ENCODE results near the gene SMARCAL1.

DNA sequence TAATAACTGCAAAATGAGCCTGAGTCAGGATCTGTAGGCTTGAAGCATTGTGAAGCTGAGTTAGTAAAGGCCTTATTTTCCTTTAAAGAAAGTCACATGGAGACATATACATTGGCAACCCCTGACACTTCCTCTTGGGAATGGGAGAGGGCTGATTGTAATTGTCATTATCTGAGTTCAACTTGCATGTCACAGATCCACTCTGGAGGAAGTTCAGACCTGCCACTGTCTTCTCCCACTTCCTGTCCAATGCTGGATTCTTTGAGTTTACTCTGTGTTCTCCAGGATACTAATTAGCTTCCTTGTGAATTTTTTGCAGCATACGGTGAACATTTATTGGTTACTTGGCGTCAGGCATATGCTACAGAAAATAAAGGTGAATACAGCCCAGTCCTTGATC is 34.1 kb downstream of the SMARCAL1 start:
- TF ChIP-seq POLR2A (IDR thresholded peaks at IDR 0.05): no peak
- TF ChIP-seq, protein P1, sequence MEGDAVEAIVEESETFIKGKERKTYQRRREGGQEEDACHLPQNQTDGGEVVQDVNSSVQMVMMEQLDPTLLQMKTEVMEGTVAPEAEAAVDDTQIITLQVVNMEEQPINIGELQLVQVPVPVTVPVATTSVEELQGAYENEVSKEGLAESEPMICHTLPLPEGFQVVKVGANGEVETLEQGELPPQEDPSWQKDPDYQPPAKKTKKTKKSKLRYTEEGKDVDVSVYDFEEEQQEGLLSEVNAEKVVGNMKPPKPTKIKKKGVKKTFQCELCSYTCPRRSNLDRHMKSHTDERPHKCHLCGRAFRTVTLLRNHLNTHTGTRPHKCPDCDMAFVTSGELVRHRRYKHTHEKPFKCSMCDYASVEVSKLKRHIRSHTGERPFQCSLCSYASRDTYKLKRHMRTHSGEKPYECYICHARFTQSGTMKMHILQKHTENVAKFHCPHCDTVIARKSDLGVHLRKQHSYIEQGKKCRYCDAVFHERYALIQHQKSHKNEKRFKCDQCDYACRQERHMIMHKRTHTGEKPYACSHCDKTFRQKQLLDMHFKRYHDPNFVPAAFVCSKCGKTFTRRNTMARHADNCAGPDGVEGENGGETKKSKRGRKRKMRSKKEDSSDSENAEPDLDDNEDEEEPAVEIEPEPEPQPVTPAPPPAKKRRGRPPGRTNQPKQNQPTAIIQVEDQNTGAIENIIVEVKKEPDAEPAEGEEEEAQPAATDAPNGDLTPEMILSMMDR (IDR thresholded peaks at IDR 0.05): no peak
